ENCODE data around the gene SH2B2. TPM values are rescaled to one million over a fixed set of nuclear protein-coding genes. Genes with fewer than 3 reads are reported as not detected.

Gene SH2B2
- total RNA-seq, 1 donor from 2014 or later = 8.8 TPM

DNA sequence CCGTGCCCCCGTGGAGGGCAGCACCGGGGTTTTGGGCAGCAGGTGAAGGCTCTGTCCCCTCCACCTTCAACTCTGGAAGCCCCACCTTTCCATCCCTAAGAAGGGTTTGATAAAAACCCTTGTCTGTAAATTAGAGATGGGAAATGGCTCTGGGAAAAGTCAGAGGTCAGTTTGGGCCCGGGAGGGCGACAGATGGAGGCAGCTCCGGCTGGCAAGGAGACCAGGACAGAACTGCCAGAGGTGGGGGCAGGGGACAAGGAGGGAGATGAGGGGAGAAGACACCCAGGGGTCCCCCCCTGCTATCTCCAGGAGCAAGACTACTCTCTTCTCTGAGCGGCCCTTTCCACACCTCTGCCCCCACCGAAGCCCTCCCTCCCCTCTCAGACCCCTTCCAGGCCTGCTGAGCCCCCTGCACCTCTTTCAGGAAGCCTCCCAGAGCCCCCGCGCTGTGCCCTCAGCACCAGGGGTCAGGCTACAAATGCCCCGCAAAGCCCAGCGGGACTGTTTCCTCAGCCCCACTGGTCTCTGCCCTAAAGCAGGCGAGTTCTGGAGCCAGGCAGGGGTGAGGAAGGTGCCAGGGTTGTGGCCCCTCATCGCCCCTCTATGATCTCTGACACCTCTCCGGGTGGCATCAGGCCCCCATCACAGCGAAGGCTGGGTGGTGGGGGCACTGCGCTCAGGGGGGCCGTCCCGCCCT, 980 bp upstream of the SH2B2 start:
- peak overlapping the region; percentile 84 for H3K27ac ChIP-seq
- H3K27me3 ChIP-seq = no peaks in the 10 kb centered on the region
- peaks cover 38% of the 10 kb centered on the region for H3K4me1 ChIP-seq
- H3K9me3 ChIP-seq = no peaks in the 10 kb centered on the region
- intact Hi-C loops (cut with DNase I) = no loop called here
- H3K4me3 ChIP-seq = peak overlapping the region; percentile 67 to 97
- no peak for DNase-seq (ENCODE audit: extremely low spot score in 2 of 2)
- TF ChIP-seq, protein P1, sequence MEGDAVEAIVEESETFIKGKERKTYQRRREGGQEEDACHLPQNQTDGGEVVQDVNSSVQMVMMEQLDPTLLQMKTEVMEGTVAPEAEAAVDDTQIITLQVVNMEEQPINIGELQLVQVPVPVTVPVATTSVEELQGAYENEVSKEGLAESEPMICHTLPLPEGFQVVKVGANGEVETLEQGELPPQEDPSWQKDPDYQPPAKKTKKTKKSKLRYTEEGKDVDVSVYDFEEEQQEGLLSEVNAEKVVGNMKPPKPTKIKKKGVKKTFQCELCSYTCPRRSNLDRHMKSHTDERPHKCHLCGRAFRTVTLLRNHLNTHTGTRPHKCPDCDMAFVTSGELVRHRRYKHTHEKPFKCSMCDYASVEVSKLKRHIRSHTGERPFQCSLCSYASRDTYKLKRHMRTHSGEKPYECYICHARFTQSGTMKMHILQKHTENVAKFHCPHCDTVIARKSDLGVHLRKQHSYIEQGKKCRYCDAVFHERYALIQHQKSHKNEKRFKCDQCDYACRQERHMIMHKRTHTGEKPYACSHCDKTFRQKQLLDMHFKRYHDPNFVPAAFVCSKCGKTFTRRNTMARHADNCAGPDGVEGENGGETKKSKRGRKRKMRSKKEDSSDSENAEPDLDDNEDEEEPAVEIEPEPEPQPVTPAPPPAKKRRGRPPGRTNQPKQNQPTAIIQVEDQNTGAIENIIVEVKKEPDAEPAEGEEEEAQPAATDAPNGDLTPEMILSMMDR (IDR thresholded peaks at IDR 0.05) = no peak
- TF ChIP-seq POLR2AphosphoS5 (IDR thresholded peaks at IDR 0.05; ENCODE audit: insufficient read depth in 1 of 2, low read depth in 1 of 2) = no peak
- TF ChIP-seq POLR2A (IDR thresholded peaks at IDR 0.05) = no peak
- H3K36me3 ChIP-seq = no peaks in the 10 kb centered on the region

- DNase-seq (ENCODE audit: extremely low spot score in 2 of 2) = no peak
- intact Hi-C loops (cut with DNase I) = no loop called here
- TF ChIP-seq, protein P1 (IDR thresholded peaks at IDR 0.05) = no peak
- TF ChIP-seq POLR2AphosphoS5 (IDR thresholded peaks at IDR 0.05; ENCODE audit: insufficient read depth in 1 of 2, low read depth in 1 of 2) (peak in 1 of 2 donors; percentile 34), POLR2A (IDR thresholded peaks at IDR 0.05) (no peak)
- Histone ChIP-seq H3K27me3 (no peaks in the 10 kb centered on the region), H3K36me3 (no peaks in the 10 kb centered on the region), H3K9me3 (no peaks in the 10 kb centered on the region), H3K27ac (peak overlapping the region; percentile 76), H3K4me1 (peaks cover 38% of the 10 kb centered on the region), H3K4me3 (peak overlapping the region; percentile 67 to 97)
These were observed 678 bp downstream of the SH2B2 start for GRCh38 chr7:102287111-102287980.

DNA sequence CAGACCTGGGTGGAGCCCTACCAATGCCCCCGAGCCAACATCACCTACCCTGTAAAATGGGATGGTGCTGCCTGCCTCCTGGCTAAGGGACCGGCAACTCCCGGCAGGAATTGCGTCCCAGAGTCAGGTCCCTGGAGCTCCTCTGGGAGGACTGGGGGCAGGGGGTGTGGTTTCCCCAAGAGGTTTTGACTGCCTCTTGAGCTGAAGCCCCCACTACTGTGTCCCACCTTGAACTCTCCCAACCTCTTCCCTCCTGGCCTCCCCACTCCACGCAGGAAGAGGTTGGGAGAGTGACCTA, 1.3 kb downstream of the SH2B2 start:
- Histone ChIP-seq H3K4me3 (peak overlapping the region; percentile 67 to 97), H3K9me3 (no peaks in the 10 kb centered on the region), H3K4me1 (peaks cover 41% of the 10 kb centered on the region), H3K27me3 (no peaks in the 10 kb centered on the region), H3K36me3 (no peaks in the 10 kb centered on the region), H3K27ac (no peak overlapping the region)
- TF ChIP-seq, protein P1 (IDR thresholded peaks at IDR 0.05) = no peak
- TF ChIP-seq POLR2AphosphoS5 (IDR thresholded peaks at IDR 0.05; ENCODE audit: insufficient read depth in 1 of 2, low read depth in 1 of 2) = no peak
- no peak for TF ChIP-seq POLR2A (IDR thresholded peaks at IDR 0.05)
- no peak for DNase-seq (ENCODE audit: extremely low spot score in 2 of 2)
- intact Hi-C loops (cut with DNase I) = no loop called here

DNA sequence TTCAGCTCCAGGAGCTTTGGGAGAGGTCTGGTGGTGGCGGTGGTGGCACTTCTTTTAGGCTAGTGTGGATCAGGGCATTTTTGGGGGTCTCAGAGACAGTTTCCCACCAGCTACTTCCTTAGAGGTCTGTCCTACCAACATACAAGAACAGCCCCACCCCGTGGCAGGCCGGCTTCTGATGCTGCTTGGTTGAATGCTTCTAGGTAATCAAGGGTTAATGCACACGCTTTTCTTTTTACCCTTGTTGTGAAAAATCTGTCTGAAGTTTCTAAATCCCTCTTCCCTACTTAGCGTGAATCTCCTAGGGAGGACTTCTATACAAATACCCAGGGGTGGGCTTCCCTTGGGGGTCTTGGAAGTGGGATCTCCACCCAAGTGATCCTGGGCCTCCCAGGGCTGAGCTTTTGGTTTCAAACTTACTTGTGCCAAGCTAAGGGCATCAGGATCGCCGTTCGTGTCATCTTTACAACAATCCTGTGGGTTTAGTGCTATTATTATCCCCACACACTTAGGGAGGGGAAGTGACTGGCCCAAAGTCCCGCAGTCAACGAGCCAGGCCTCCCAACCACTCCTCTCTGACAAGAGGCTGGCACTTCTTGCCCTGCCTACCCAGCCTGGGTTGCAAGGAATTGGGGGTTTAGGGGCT, 1.7 kb downstream of the SH2B2 start:
- Histone ChIP-seq H3K27me3 (no peaks in the 10 kb centered on the region), H3K36me3 (no peaks in the 10 kb centered on the region), H3K9me3 (no peaks in the 10 kb centered on the region), H3K4me3 (peak overlapping the region; percentile 67 to 97), H3K27ac (no peak overlapping the region), H3K4me1 (peaks cover 44% of the 10 kb centered on the region)
- DNase-seq (ENCODE audit: extremely low spot score in 2 of 2) = no peak
- no peak for TF ChIP-seq POLR2AphosphoS5 (IDR thresholded peaks at IDR 0.05; ENCODE audit: insufficient read depth in 1 of 2, low read depth in 1 of 2)
- TF ChIP-seq, protein P1 (IDR thresholded peaks at IDR 0.05) = no peak
- TF ChIP-seq POLR2A (IDR thresholded peaks at IDR 0.05) = no peak
- intact Hi-C loops (cut with DNase I) = no loop called here
